ENCODE data around the gene DNAJC18.

- no peak for TF ChIP-seq CTCF (conservative IDR thresholded peaks at IDR 0.05; ENCODE audit: low read depth, low read length)
- TF ChIP-seq BHLHE40 (IDR thresholded peaks at IDR 0.05; ENCODE audit: low read depth, low read length) = no peak
- TF ChIP-seq RAD21 (IDR thresholded peaks at IDR 0.05; ENCODE audit: low read length) = no peak
- TF ChIP-seq USF2 (IDR thresholded peaks at IDR 0.05; ENCODE audit: low read depth, low read length) = no peak
- no peak for TF ChIP-seq CEBPB (IDR thresholded peaks at IDR 0.05; ENCODE audit: low read depth, low read length)
- TF ChIP-seq CHD1 (IDR thresholded peaks at IDR 0.05; ENCODE audit: low read depth, low read length) = no peak
- TF ChIP-seq POLR2A (IDR thresholded peaks at IDR 0.05; ENCODE audit: low read depth, low read length) = no peak
Observed at GRCh38 chr5:139438707-139439012, 665 bp downstream of the DNAJC18 start.
